NCI-H69 (cell line): ENCODE results near the gene GDPD5.

Experiments used
- DNase-seq: peaks from one replicate; lab custom pipeline; 2025; lab: John Stamatoyannopoulos, UW

GDPD5 gene

GRCh38 chr11:75490221-75491181, 35.2 kb downstream of the GDPD5 start:
- DNase-seq = no peak

DNA sequence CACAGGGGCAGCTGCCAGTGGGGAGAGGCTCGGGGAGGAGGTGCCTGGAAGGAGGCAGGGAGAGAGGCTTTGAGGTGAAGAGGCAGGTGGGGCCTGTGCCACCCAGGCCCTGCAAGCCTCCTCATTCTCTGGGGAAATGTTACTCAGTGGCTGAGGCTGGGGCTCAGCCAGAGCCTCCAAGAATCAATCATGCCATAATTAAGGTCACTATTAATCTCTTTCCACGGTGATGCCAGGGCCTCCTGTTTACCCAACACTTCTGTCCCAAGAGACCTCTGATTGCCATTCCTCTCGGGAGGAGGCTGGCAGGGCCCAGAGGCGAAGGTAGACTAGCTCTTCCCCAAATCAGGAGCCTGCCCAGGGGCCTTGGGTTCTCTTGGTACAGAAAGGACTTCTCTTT, 38.4 kb downstream of the GDPD5 start:
- DNase-seq = peak; percentile 73

DNA sequence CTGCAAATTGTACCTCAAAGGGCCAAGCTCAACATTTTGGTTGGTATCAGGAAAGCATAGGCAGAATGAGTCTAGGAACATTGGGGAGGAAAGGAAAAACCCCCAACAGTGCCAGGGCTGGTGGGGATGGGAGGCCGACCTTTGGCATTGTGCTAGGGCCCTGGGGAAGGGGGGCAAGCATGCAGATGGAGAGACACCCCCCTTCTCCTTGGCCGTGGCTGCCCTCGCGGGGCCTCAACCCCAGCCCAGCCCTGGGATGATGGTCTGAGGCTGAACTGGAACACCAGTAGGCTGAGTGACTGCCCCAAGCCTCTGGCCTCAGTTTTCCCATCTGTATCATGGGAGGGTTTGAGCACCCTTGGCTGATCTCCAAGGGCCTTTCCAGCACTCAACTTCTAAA, 40.0 kb downstream of the GDPD5 start:
- no peak for DNase-seq

DNA sequence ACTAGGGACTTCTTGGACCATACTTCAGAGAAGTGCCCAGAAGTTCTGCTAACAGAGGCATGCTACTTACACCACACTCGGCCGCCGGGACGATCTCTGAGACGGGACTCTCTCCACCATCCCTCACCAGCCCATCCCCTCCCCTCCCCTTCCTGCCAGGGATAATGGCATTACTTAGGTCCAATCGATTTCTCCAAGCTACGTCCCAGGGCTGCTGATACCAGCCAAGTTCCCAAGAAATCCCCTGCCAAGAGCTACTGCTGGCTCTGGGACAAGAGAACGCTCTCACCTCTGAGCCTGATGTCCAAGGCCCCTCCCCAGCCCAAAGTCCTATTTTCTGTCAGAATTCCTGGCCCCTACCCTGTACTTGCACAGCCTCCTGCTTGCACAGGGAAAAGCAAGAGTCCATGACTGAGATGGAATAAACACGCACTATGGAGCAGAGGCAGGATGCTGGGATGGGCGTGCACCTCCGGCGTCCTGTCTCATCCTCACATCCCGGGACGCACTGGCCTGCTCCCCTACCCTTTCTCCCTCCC, 42.7 kb downstream of the GDPD5 start:
- no peak for DNase-seq

DNA sequence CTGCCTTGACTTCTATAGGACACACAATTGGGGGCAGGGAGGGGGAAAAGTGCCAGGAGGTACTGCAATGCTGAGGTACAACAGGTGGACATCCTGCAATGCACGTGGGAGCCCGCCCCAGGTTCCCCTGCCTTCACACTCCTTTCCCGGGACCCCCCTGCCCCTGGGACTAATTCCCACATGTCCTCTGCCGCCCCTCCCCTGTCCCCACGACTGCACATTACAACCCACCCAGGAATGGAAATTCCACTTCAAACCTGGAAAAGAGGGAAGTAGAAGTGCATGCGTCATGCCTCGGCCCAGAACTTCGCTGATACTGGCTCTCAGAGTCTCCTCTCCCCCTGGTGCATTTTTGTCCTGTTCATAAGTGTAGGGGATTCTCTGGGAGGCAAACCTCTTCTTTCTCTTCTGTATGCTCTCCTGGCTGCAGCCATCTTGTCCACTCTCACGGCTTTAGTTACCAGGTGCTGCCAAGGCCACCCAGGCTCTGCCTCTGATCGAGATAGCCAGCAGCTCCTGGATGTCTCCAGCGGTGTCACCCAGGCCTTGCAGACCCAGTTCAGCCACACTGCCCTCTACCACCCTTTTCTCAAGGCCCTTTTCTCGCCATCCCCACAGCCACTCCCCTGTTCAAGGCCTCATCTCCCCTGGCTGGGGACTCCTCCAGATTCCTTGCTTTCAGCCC, 43.7 kb downstream of the GDPD5 start:
- DNase-seq = no peak

DNA sequence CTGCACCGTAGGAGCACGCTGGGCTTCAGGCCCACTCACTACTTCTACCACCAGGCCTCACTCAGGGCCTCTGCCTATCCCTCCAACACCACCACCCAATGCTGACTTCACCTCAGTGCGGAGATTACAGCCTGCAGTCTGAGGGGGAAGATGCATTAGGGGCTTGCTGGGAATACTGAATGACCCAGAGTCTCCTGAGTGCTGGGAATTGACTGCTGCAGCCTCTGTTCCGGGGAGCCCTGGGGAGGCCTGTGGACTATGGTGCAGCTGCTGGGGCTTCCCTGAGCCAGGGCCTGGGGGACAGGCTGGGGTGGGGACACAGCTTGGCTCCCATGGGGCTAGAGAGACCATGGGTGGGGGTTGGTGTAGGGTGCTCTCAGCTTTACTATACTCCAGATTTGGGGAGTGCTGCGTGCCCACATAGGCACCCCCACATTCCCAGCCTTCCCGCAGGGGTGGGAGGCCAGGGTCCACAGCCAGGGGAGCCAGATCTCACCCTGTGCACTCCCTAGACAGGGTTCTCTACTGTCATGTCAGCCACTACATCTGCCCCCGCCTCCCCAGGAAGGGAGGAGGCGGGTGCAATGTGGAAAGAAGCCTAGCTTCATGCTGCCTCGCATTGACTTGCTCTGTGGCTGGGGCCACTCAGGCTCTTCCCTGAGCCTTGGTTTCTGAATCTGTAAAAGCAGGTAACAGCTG, 44.4 kb downstream of the GDPD5 start:
- DNase-seq = no peak

DNA sequence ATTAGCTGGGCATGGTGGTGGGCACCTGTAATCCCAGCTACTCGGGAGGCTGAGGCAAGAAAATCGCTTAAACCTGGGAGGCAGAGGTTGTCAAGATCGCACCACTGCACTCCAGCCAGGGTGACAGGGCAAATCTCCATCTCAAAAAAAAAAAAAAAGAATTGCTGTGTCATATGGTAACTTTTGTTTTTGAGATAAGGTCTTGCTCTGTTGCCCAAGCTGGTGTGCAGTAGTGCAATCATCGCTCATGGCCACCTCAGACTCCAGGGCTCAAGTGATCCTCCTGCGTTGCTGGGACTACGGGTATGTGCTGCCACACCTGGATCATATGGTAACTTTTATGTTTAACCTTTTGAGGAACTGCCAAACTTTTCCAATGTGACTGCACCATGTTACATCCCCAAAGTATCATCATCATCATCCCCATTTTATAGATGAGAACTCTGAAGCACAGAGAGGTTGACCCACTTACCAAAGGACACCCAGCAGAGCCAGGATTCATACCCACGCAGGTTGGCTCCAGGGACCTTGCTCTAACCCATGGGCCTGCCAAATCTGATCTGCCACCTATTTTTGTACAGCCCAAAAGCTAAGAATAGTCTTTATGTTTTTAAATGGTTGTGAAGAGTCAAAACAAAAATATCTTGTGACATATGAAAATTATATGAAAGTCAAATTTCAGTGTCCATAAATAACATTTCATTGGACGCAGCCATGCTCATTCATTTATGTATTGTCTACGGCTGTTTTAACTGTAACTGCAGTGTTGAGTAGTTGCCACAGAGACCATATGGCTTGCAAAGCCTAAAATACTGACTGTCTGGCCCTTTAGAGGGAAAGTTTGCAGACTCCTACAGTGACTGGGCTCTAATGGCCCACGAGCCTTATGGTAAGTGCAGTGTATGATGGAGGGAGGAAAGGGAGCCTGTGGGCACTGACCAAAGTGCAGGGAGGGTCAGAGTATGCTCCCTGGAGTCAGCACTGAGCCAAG, 45.3 kb downstream of the GDPD5 start:
- peak; percentile 31 for DNase-seq

- no peak for DNase-seq
Observed at GRCh38 chr11:75479597-75480145, 46.1 kb downstream of the GDPD5 start.

DNA sequence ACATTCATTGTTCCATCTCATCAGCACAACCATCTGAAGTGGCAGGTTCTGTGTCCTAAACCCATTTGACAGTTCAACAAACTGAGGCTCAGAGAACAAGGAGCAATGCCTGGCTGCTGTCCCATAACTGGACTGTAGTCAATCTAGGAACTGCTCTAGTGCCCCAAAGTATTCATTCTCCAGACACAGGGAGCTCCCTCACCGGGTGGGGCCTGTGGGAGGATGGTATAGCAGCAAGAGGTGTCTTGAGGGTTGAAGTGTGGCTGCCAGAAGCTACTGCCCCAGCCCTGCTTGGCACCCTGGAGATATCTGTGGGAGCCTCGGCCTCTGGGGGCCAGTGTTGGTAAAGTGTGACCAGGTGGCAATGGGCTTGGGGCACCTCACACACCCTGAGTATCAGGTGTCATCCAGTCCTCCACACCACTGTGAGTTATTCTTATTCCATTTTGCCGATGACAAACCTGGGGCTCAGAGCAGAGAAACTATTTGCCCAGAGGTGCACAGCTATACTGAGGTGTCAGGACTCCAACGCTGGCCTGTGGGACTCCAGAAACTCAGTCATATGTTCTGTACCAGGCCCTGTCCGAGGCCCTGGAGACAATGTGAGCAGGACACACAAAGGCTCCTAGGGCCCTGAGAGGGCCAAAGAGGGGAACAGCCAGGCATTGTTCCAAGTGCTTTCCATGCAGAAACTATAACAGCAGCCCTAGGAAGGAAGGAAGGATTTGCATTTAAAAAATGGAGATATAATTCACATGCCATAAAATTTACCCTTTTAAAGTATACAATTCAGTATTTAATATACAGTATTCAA, 46.8 kb downstream of the GDPD5 start:
- peak; percentile 24 for DNase-seq

- no peak for DNase-seq
Observed at GRCh38 chr11:75477614-75477935, 48.2 kb downstream of the GDPD5 start.

DNA sequence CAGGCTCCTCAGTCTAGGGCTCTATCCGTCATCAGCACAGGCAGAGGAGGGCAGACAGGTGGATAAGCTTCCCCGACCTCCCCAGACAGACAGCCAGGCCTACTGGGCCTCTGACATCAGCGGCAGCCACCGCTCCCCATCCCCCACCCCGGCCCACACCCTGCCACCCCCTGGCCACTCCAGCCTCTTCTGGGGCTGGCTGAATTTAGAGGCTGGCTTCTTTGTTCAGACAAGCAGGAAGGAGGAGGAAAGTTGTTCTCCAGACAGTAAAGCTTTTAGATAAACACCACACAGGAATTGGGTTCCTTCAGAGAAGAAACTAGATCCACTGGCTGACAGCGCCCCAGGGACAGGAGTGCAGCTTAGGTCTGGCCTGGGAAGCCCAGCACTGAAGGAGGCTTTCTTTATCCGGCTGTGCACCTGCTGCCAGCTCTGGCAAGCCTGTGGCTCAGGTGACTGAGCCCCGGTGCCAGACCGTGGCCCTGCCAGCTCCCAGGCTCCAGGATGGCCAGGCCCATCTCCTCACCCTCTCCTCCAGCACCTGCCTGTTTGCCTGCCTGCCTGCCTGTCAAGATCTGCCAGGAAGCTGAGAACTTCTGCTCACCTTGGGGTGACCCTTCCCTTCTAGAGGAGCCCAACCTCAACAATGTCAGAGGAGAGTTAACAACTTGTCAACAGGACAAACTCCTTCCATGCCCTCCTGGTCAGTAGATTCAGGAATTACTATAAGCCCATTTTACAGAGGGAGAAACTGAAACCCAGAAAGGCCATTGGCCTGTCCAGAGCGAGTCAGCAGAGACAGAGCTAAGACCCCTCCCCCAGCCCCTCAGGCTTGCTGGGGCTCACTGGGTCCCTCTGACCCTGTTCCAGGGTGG, 48.8 kb downstream of the GDPD5 start:
- peak; percentile 59 for DNase-seq

DNA sequence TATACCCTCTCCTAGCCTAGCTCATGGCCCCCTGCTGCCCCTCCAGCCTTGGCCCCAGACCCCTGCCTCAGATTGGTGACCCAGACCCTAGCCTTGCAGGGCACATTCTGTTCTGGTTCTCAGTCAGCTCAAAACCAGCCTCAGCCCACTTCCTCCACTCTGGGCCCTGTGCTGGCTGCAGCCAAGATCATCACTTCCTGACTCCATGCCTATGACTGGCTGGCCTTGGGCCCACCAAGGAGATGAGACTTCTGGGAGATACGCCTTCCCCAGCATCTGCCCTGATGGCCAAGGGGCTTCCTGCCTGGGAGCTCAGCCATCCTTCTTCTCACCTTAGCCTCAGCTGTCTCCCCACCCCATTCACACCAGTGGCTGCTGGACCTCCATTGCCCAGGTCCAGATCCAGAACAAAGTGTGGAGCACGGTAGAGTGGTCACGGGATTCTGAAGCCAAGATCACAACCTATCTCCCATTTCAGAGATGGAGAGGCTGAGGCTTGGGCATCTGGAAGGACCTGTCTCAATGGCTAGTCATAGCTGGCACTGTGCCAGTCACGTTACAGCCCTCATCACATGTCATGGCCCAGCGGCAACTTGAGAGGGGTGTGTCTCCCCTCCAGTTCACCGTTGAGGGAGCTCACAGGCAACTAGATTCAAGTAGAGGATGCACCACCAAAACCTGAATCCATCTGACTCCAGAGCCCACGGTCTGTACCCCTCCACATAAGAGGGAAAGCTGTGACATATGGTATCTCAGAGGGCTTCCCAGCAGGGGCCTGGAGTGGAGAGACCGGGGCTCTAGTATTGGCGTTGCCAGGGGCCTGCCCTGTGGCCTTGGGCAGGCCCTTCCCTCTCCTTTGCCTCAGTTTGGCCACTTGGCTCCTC, 49.7 kb downstream of the GDPD5 start:
- peak; percentile 85 for DNase-seq

DNA sequence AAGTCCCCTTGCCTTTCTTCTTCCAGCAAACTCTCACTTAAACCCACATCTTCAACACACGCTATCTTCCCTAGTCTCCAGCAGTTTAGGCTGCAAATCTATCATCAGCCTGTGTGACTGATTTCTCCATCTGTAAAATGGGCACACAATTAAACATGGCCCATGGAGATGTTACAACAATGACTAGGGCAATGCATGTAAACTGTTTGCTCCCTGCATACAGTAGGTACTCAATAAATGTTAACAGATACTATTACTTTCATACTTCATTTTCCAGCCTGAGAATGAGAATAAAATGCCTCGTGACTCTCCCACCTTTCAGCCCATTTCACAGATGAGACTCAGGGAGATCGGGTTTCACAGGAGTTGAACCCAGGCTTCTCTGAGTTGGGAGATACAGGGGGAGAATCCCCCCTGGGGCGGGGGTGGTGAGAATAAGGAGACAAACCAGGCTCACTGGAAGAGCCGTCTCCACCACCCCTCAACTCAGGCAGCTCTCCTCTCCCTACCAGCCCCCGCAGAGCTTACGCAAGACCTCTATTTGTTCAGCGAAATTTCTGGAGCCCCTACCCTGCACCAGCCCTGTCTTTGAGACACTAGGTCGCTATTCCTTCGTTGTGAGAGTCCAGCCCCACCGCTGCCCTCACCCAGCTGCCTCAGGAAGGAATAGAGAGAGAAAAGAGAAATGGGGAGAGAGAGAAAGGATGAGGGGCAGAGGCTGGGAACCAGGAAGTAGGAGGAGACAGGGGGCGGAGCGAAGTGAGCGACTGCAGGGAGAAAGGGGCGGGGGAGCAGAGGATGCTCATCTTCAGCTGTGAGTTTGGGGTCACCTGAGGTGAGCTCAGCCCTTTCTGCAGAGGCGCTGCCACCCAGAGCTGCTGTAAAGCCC, 50.6 kb downstream of the GDPD5 start:
- peak; percentile 76 for DNase-seq

DNA sequence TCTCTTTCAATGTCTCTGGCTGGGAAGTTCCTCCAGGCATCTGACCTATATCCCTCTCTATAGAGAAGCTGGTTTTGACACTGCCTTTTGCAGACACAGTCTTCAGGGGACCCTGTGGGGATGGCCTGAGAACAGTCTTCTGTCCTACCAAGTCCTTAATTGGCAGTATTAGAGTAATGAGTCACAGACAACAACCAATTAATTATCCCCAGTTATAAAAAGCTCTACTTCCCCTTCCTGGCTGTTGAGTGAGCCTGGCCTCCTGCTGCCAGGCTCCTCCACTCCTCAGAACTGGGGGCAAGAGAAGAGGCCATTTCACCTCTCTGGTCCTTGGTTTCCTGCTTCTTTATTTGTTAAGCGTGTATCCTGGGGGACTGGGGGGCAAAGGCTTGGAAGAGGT, 51.5 kb downstream of the GDPD5 start:
- peak; percentile 34 for DNase-seq

- no peak for DNase-seq
Observed at GRCh38 chr11:75473684-75474083, 52.1 kb downstream of the GDPD5 start.

DNA sequence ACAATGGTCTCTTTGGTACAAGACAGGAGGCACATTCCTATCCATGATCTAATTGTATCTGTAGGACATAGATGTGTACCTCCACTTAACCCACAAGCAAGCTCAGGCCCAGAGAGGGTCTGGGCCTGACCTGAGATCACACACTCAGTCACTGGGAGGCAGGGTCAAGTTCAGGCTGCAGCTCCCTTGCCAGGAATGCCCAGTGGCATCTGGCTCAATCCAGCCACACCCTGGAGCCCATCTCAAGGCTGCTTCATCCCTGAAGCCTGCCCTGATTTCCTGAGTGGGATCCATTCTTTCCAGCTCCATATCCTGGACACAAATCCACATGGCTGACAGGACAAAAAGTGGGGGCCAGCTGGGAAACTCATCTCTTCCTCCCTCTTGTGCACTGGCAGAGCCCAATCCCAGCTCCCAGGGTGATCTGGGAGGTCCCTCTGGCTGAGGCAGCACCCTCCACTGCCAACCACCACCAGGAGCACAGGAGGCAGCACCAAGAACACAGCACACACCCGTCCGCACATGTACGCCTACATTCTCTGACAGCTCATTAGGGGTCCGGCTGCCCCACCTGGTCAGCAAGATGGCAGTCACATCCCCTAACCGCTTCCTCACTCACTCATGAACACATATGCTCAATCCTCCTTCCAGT, 53.5 kb downstream of the GDPD5 start:
- DNase-seq = no peak
